Measurements from ENCODE around the gene SNX21.

Gene SNX21

DNA sequence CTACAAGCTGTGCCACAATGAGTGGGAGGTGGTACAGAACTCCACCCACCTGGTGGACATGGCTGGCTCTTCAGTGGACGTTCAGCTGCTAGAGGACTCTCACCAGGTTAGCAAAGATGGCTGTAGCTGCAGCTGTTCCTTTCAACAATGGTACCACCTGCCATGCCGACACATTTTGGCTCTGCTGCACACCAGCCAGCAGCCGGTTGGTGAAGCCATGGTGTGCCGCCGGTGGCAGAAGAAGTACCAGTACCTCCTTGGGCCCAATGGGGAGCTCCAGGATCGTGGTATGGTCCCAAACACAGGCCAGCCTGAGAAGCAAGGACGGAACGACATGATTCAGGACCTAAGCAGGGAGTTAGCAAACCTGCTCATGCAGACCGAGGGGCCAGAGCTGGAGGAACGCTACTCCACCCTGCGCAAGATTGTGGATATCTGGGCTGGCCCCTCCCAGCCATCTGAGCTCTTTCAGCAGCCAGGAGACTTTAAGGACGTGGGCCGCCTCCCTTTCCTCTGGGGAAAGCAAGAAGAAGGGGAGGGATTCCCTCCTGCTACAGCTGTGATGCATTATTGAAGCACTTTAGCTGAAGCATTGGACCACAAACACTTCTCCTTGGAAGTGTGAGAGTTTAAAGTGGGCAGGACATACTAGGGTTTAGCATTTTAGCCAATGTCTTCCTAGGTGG, 44.6 kb downstream of the SNX21 start:
- in situ Hi-C loops (cut with MboI; ENCODE audit: low sequenced_read_pairs) = no loop called here

- in situ Hi-C loops (cut with MboI; ENCODE audit: low sequenced_read_pairs) = no loop called here
Measured at GRCh38 chr20:45880988-45881788, 47.6 kb downstream of the SNX21 start, which contains the start of gene ZSWIM1. Gene ZSWIM1, plus strand, starts transcription at chr20:45881227. Its CDS starts 1,366 bp downstream, at chr20:45882593.

DNA sequence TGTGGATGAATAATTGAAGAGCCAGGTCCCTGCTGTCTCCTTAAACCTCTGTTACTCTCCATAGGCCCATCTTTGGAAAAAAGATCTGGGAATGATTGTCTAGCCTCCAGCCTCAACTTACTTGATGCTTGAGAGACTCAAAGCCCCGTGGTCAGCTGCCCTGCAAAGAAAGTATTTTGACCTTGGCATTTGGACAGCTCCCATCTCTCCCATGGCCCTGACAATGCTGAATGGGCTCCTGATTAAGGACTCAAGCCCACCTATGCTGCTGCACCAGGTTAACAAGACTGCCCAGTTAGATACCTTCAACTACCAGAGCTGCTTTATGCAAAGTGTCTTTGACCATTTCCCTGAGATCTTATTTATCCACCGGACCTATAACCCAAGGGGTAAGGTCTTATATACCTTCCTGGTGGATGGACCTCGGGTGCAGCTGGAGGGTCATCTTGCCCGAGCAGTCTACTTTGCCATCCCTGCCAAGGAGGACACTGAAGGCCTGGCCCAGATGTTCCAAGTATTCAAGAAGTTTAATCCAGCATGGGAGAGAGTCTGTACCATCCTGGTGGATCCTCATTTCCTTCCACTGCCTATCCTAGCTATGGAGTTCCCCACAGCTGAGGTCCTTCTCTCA, 49.0 kb downstream of the SNX21 start:
- in situ Hi-C loops (cut with MboI; ENCODE audit: low sequenced_read_pairs) = no loop called here

- in situ Hi-C loops (cut with MboI; ENCODE audit: low sequenced_read_pairs) = no loop called here
Measured at GRCh38 chr20:45883100-45883469, 49.5 kb downstream of the SNX21 start.

DNA sequence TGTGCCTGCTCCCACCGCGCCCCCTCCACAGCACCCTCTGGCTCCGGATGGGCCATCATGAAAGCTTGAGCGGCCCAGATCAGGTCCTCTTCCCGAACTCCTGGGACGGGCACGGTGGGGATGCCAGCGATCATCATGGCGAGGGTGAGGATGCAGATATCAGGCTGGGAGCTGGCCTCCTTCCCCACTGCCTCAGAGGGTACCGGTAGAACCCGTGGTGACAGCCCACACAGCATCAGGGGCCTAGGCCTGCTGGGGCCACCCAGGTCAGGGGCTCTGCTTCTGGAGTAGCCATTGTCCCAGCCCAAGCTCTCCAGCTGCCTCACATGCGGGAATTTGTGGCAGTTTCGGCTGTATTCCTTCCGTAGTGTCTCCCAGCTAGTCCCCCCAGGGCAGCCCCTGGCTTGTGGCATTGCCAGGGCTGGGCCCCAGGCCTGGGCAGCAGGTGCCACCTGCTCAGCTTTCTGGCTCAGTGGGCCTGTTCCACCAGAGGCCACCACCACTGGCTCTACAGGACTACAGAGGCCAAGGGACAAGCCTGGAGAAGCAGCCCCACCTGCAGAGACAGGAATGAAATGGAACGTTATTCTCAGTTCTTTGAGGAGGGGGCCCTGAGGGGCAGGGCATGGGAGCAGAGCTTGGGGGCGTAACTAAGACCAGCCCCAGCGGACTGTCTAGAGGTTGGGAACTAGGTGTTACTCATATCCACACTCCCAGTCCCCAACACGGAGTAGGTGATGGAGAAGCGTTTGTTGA, 53.2 kb downstream of the SNX21 start:
- in situ Hi-C loops (cut with MboI; ENCODE audit: low sequenced_read_pairs) = no loop called here

GRCh38 chr20:45887346-45887715, 53.7 kb downstream of the SNX21 start, which contains the start of gene SPATA25:
Gene SPATA25, minus strand, starts transcription at chr20:45887622. Its CDS starts 32 bp downstream, at chr20:45887590.
- in situ Hi-C loops (cut with MboI; ENCODE audit: low sequenced_read_pairs) = no loop called here

DNA sequence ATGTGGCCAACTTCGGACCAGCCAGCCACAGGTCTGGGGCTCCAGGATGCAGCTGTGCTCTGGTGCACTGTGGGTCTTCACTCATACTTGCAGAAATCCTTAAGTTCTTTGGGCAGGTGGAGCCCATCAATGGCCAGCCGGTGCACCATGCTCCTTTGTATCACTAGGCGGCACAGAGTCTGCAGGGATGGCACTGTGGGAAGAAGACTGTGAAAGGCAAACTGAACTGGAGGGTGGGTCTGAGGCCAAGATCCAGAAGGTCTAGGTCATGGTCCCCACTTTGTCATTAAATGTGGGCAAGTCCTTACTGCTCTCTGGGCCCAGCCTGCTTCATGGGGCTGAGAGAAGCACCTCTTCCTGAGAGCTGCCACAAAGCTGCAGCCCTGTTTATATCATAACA, 55.1 kb downstream of the SNX21 start:
- in situ Hi-C loops (cut with MboI; ENCODE audit: low sequenced_read_pairs) = no loop called here

DNA sequence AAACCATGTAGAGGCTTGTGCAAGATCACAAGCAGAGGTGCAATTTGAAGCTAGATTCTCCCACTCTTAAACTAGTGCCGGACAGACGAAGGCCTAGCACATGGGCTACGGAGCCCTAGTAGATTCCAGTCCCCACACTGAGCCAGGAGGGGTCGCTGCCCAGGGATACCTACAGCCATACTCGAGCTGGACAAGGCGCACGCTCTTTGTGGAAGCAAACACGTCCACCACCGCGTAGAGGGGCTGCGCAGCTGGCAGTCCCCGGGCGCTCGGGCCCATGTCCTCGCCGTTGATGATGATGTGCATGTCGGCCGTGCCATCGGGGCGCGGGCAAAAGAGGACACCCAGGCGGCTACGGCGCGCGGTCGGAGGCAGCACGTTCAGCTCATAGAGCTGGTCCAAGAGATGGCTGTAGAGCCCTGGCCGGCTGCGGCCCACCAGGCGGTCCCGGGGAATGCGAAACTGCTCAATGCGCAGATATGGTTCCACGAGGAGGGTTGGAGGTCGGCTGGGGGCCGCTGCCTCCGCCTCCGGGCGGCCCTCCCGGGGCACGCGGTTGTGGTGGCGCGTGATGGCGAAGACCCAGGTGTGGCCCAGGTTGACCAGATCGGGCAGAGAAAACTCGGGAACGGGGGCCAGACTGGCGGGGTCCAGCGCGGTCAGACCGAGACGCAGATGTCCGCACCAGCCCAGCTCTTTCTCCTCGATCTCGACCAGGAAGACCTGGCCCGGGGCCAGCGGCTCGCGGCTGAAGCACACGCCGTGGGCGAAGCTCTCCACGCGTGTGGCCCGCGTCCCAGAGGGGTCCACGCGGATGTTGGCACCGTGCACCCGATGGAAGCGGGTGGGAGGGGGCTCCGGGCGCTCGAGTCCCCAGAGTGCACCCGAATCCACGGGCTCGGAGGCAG, 56.7 kb downstream of the SNX21 start:
- in situ Hi-C loops (cut with MboI; ENCODE audit: low sequenced_read_pairs) = no loop called here

DNA sequence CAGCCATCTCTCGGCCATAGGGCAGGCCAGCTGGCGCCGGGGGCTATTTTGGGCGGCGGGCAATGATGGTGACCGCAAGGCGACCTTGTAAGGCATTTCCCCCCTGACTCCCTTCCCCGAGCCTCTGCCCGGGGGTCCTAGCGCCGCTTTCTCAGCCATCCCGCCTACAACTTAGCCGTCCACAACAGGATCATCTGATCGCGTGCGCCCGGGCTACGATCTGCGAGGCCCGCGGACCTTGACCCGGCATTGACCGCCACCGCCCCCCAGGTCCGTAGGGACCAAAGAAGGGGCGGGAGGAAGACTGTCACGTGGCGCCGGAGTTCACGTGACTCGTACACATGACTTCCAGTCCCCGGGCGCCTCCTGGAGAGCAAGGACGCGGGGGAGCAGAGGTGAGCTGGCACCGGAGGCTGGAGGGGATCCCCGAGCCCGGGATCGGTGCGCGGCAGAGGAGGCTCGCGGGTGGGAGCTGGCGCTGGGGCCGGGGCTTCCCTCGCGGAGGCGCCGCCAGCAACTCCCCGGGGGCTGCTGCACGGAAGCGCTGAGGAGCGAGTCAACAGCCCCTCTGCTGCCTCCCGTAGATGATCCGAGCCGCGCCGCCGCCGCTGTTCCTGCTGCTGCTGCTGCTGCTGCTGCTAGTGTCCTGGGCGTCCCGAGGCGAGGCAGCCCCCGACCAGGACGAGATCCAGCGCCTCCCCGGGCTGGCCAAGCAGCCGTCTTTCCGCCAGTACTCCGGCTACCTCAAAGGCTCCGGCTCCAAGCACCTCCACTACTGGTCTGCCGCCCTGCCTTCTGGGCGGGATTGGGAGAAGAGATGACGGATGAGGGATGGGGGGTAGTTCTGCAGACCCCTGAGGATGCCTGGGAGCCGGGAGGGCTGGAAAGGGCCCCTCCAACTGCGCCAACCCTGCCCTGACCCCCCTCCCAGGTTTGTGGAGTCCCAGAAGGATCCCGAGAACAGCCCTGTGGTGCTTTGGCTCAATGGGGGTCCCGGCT, 57.7 kb downstream of the SNX21 start, which contains the start of the genes CTSA and NEURL2:
CTSA (plus strand) TSS at position 351 of the 999 bp plus-strand sequence; CDS start at position 585, 234 bp downstream.
NEURL2 (minus strand) TSS at position 224 of the 999 bp plus-strand sequence; CDS start at position 7, 217 bp downstream.
- in situ Hi-C loops (cut with MboI; ENCODE audit: low sequenced_read_pairs) = no loop called here

DNA sequence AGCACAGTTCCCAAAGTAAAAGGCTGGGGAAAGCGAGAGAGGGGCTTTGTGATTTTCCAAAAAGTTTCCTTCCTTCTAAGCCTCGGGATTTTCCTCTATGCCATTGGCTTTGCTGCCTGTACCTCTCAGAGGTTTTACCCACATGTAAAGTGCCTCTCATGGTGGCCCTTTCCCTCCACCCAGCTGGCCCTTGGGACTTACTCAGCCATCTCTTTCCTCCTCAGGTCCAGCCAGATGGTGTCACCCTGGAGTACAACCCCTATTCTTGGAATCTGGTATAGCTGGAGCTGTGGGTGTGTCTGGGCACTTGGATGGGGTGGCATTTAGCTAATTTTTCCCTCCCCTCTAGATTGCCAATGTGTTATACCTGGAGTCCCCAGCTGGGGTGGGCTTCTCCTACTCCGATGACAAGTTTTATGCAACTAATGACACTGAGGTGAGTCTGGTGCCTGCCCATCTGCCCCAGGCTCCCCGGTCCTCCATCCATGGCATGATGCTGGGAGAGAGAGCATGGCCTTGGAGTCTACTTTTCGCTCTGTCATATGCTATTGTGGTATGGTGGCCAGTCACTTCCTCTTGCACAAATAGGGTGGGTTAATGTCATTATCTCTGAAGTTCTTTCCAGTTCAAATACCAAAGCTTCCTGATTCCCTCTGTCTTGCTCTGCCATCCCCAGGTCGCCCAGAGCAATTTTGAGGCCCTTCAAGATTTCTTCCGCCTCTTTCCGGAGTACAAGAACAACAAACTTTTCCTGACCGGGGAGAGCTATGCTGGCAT, 58.6 kb downstream of the SNX21 start:
- in situ Hi-C loops (cut with MboI; ENCODE audit: low sequenced_read_pairs) = no loop called here
